ENCODE results near the gene CBR1. TPM values are rescaled to one million over a fixed set of nuclear protein-coding genes. Genes with fewer than 3 reads are reported as not detected.

Gene CBR1
- total and polyA plus RNA-seq, 10 of the 15 experiments (the other 5 are each of a cell fraction or from before 2014, with no cell fraction given): 16.9 to 138 (median 57.4) TPM

DNA sequence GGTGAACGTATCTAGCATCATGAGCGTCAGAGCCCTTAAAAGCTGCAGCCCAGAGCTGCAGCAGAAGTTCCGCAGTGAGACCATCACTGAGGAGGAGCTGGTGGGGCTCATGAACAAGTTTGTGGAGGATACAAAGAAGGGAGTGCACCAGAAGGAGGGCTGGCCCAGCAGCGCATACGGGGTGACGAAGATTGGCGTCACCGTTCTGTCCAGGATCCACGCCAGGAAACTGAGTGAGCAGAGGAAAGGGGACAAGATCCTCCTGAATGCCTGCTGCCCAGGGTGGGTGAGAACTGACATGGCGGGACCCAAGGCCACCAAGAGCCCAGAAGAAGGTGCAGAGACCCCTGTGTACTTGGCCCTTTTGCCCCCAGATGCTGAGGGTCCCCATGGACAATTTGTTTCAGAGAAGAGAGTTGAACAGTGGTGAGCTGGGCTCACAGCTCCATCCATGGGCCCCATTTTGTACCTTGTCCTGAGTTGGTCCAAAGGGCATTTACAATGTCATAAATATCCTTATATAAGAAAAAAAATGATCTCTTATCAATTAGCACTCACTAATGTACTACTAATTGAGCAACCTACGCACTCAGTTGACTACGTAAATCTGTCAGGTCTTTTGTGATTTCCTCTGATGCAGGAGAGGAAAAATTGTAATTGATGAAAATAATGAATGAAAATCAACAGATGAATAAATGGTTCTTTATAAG is 2.8 kb downstream of the CBR1 start:
- CTCF ChIA-PET: interaction anchor here (1.3 kb wide), 1 partner anchor 29 kb away, joined by 5 read pairs; no protein-coding TSS in a partner anchor
- no peak for TF ChIP-seq MTA2 (IDR thresholded peaks at IDR 0.05; ENCODE audit: low read depth)
- TF ChIP-seq, protein P1, sequence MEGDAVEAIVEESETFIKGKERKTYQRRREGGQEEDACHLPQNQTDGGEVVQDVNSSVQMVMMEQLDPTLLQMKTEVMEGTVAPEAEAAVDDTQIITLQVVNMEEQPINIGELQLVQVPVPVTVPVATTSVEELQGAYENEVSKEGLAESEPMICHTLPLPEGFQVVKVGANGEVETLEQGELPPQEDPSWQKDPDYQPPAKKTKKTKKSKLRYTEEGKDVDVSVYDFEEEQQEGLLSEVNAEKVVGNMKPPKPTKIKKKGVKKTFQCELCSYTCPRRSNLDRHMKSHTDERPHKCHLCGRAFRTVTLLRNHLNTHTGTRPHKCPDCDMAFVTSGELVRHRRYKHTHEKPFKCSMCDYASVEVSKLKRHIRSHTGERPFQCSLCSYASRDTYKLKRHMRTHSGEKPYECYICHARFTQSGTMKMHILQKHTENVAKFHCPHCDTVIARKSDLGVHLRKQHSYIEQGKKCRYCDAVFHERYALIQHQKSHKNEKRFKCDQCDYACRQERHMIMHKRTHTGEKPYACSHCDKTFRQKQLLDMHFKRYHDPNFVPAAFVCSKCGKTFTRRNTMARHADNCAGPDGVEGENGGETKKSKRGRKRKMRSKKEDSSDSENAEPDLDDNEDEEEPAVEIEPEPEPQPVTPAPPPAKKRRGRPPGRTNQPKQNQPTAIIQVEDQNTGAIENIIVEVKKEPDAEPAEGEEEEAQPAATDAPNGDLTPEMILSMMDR (IDR thresholded peaks at IDR 0.05 in 2 of 3, conservative IDR thresholded peaks at IDR 0.05 in 1 of 3; ENCODE audit: control insufficient read depth in 2 of 3, extremely low read depth in 1 of 3, insufficient read depth in 1 of 3, low read depth in 3 of 3, low read length in 3 of 3): no peak
- TF ChIP-seq CHD4 (IDR thresholded peaks at IDR 0.05): no peak
- no peak for TF ChIP-seq MEF2A (IDR thresholded peaks at IDR 0.05; ENCODE audit: insufficient read depth, low read depth, low read length)
- TF ChIP-seq YY1 (IDR thresholded peaks at IDR 0.05; ENCODE audit: low read depth, low read length): no peak
- TF ChIP-seq, protein P2, sequence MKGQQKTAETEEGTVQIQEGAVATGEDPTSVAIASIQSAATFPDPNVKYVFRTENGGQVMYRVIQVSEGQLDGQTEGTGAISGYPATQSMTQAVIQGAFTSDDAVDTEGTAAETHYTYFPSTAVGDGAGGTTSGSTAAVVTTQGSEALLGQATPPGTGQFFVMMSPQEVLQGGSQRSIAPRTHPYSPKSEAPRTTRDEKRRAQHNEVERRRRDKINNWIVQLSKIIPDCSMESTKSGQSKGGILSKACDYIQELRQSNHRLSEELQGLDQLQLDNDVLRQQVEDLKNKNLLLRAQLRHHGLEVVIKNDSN (IDR thresholded peaks at IDR 0.05; ENCODE audit: borderline replicate concordance, extremely low read length, insufficient read depth, low read depth, low read length): no peak
- TF ChIP-seq, protein P3, sequence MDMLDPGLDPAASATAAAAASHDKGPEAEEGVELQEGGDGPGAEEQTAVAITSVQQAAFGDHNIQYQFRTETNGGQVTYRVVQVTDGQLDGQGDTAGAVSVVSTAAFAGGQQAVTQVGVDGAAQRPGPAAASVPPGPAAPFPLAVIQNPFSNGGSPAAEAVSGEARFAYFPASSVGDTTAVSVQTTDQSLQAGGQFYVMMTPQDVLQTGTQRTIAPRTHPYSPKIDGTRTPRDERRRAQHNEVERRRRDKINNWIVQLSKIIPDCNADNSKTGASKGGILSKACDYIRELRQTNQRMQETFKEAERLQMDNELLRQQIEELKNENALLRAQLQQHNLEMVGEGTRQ (IDR thresholded peaks at IDR 0.05; ENCODE audit: borderline replicate concordance, low read depth, low read length): no peak
- TF ChIP-seq, protein P4, sequence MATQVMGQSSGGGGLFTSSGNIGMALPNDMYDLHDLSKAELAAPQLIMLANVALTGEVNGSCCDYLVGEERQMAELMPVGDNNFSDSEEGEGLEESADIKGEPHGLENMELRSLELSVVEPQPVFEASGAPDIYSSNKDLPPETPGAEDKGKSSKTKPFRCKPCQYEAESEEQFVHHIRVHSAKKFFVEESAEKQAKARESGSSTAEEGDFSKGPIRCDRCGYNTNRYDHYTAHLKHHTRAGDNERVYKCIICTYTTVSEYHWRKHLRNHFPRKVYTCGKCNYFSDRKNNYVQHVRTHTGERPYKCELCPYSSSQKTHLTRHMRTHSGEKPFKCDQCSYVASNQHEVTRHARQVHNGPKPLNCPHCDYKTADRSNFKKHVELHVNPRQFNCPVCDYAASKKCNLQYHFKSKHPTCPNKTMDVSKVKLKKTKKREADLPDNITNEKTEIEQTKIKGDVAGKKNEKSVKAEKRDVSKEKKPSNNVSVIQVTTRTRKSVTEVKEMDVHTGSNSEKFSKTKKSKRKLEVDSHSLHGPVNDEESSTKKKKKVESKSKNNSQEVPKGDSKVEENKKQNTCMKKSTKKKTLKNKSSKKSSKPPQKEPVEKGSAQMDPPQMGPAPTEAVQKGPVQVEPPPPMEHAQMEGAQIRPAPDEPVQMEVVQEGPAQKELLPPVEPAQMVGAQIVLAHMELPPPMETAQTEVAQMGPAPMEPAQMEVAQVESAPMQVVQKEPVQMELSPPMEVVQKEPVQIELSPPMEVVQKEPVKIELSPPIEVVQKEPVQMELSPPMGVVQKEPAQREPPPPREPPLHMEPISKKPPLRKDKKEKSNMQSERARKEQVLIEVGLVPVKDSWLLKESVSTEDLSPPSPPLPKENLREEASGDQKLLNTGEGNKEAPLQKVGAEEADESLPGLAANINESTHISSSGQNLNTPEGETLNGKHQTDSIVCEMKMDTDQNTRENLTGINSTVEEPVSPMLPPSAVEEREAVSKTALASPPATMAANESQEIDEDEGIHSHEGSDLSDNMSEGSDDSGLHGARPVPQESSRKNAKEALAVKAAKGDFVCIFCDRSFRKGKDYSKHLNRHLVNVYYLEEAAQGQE (IDR thresholded peaks at IDR 0.05; ENCODE audit: low read depth, low read length): no peak
- no peak for TF ChIP-seq CBFB (IDR thresholded peaks at IDR 0.05; ENCODE audit: low read depth)
- TF ChIP-seq, protein P5, sequence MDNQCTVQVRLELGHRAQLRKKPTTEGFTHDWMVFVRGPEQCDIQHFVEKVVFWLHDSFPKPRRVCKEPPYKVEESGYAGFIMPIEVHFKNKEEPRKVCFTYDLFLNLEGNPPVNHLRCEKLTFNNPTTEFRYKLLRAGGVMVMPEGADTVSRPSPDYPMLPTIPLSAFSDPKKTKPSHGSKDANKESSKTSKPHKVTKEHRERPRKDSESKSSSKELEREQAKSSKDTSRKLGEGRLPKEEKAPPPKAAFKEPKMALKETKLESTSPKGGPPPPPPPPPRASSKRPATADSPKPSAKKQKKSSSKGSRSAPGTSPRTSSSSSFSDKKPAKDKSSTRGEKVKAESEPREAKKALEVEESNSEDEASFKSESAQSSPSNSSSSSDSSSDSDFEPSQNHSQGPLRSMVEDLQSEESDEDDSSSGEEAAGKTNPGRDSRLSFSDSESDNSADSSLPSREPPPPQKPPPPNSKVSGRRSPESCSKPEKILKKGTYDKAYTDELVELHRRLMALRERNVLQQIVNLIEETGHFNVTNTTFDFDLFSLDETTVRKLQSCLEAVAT (IDR thresholded peaks at IDR 0.05): no peak
- no peak for TF ChIP-seq RBBP5 (conservative IDR thresholded peaks at IDR 0.05)
- TF ChIP-seq BACH1 (IDR thresholded peaks at IDR 0.05; ENCODE audit: borderline replicate concordance): no peak
- no peak for TF ChIP-seq NR2C2 (IDR thresholded peaks at IDR 0.05; ENCODE audit: borderline replicate concordance, control insufficient read depth, insufficient read length, low read depth)

More for the DNA sequence above, 2.8 kb downstream of the CBR1 start:
- in situ Hi-C loops (cut with MboI) (no loop called here), intact Hi-C loops (cut with micrococcal nuclease; ENCODE audit: unreplicated experiment) (no loop called here)
- no TSS peak for BruUV-seq (replicated peaks)
- no peak overlapping the region for H3K27ac ChIP-seq (ENCODE audit: control insufficient read depth, insufficient read depth)
- H2AFZ ChIP-seq (ENCODE audit: control insufficient read depth, low read depth, low read length): no peak overlapping the region
- no peak overlapping the region for H3K4me2 ChIP-seq (ENCODE audit: control insufficient read depth, insufficient read depth)
- 97% methylated on average over 12 of the region's 12 CpGs for WGBS (ENCODE audit: insufficient coverage, insufficient replicate concordance, low lambda C conversion rate, missing lambda C conversion rate)
- POLR2A ChIA-PET: interaction anchor here (0.8 kb wide), 1 partner anchor 8 kb away, joined by 3 read pairs; no protein-coding TSS in a partner anchor
- H4K20me1 ChIP-seq (ENCODE audit: control insufficient read depth, insufficient read depth): no peaks in the 10 kb centered on the region
- peaks cover 6% of the 10 kb centered on the region for H3K9me3 ChIP-seq (replicated peaks; ENCODE audit: control insufficient read depth, insufficient read depth, low read length)
- no peak for ATAC-seq
- peaks cover 5% of the 10 kb centered on the region for H3K79me2 ChIP-seq (ENCODE audit: control insufficient read depth, insufficient read depth, low read length)
- H3K4me3 ChIP-seq: no peak overlapping the region
- H3K27me3 ChIP-seq (replicated peaks in 1 of 2; ENCODE audit: control insufficient read depth in 2 of 2, insufficient read depth in 2 of 2, low read length in 1 of 2): no peaks in the 10 kb centered on the region
- RAD21 ChIA-PET (ENCODE audit: unreplicated experiment): no interaction called here
- no peak overlapping the region for H3K9ac ChIP-seq (ENCODE audit: control insufficient read depth, insufficient read depth, low read length)
- peaks cover 0 to 3% of the 10 kb centered on the region in 2 experiments; a peak in 1 of 4 replicates for H3K36me3 ChIP-seq (ENCODE audit: control insufficient read depth in 2 of 2, insufficient read depth in 2 of 2, low read length in 1 of 2)
- DNase-seq (ENCODE audit: low read depth, low spot score): no peak
- SMC1A ChIA-PET (ENCODE audit: uncharacterized antibody, unreplicated experiment): no interaction called here
- no peak for FAIRE-seq
- peaks cover 13% of the 10 kb centered on the region for H3K4me1 ChIP-seq (ENCODE audit: control insufficient read depth, insufficient read depth, low read length)
